K562 (cell line): ENCODE measurements around the gene VILL. TPM values are rescaled to one million over a fixed set of nuclear protein-coding genes. Genes with fewer than 3 reads are reported as not detected.

ENCODE experiments used
- ATAC-seq: fragments of 200-7000 bp; cut with Tn5 transposase; 3 replicates; pipeline ENCODE4 v1.9.1; 2020; ENCODE audit warnings: moderate library complexity
- BruUV-seq: library from RNA; stranded (reverse); fragments of 400-500 nt; replicated peaks from 2 replicates; lab custom pipeline; 2021; lab: Mats Ljungman, UMichigan
- CTCF ChIA-PET: fragments of 300-600 bp; formaldehyde crosslinking; extraction: SDS; loops from one replicate; lab custom pipeline; 2021; ENCODE audit warnings: low intra/inter-chr PET ratio; lab: Yijun Ruan, JAX
- POLR2A ChIA-PET: fragments of 300-600, 350-650 bp; sonication (Branson Sonifier 250); formaldehyde crosslinking; extraction: SDS; loops from one replicate; lab custom pipeline; 2021; ENCODE audit warnings: antibody characterized with exemption, inconsistent platforms; lab: Yijun Ruan, JAX
- DNase-seq, 4 experiments: peaks; one replicate each; pipeline versions ENCODE4 v3.0.0 to v3.0.0-alpha.2; 2011 to 2018; ENCODE audit warnings: low spot score in 3 of 4, mixed read lengths in 3 of 4; ENCODE audit errors: extremely low read depth in 1 of 4
- FAIRE-seq: peaks from 2 replicates; lab custom pipeline; 2011; peaks lifted over from hg19 to GRCh38; lab: Jason Lieb, UNC
- H2AFZ ChIP-seq: 2 replicates; pipeline ENCODE4 v1.6.0; 2011; ENCODE audit warnings: low read depth, low read length, control low read depth, inconsistent platforms
- H3K27ac ChIP-seq: fragments of 200-600 bp; 3 replicates; pipeline ENCODE4 v1.8.0; 2011; ENCODE audit warnings: low read depth, mild to moderate bottlenecking, control low read depth, inconsistent platforms, low read length, moderate library complexity, mixed read lengths; ENCODE audit errors: extremely low read depth
- H3K27me3 ChIP-seq, 2 experiments: fragments of 300-600 bp in 1 of 2; 2 replicates in 1 of 2; 3 replicates in 1 of 2; pipeline versions ENCODE4 v1.6.0 to v1.8.0; 2011; ENCODE audit warnings: inconsistent platforms in 2 of 2, low read length in 2 of 2, mild to moderate bottlenecking in 1 of 2, mixed read lengths in 1 of 2, moderate library complexity in 1 of 2; ENCODE audit not compliant: control insufficient read depth in 2 of 2, insufficient read depth in 2 of 2
- H3K36me3 ChIP-seq: fragments of 300-600 bp; 3 replicates; pipeline ENCODE4 v1.8.0; 2011; ENCODE audit warnings: mild to moderate bottlenecking, low read length, inconsistent platforms; ENCODE audit not compliant: control insufficient read depth, insufficient read depth
- H3K4me1 ChIP-seq, 2 experiments: fragments of 200-600 bp in 1 of 2; replicated peaks in 1 of 2; 2 replicates in 1 of 2; 3 replicates in 1 of 2; pipeline versions ENCODE4 v1.5.1 to v1.8.0; 2011; ENCODE audit warnings: inconsistent platforms in 2 of 2, low read length in 2 of 2, mild to moderate bottlenecking in 1 of 2, mixed read lengths in 1 of 2, moderate library complexity in 1 of 2; ENCODE audit not compliant: control insufficient read depth in 2 of 2, insufficient read depth in 2 of 2
- H3K4me2 ChIP-seq: 2 replicates; pipeline ENCODE4 v1.6.1; 2011; ENCODE audit warnings: low read length, control low read depth, inconsistent platforms, mixed read lengths; ENCODE audit not compliant: insufficient read depth
- H3K4me3 ChIP-seq: fragments of 200-600 bp; sonication (generic), shearing (Covaris generic); 2 replicates; pipeline ENCODE4 v1.5.1; 2016; ENCODE audit warnings: control low read depth, inconsistent platforms
- H3K79me2 ChIP-seq: fragments of 200-600 bp; 3 replicates; pipeline ENCODE4 v1.8.0; 2011; ENCODE audit warnings: low read length, inconsistent platforms; ENCODE audit not compliant: control insufficient read depth, insufficient read depth
- H3K9ac ChIP-seq, 2 experiments: 2 replicates each; pipeline versions ENCODE4 v1.6.0 to v1.6.1; 2011; ENCODE audit warnings: low read depth in 2 of 2, low read length in 2 of 2, control low read depth in 1 of 2, inconsistent platforms in 1 of 2, mild to moderate bottlenecking in 1 of 2, mixed read lengths in 1 of 2; ENCODE audit not compliant: insufficient read depth in 1 of 2
- H3K9me1 ChIP-seq: one replicate; pipeline ENCODE4 v1.6.0; 2011; ENCODE audit warnings: inconsistent platforms, mild to moderate bottlenecking, low read length, moderate library complexity; ENCODE audit not compliant: control insufficient read depth, insufficient read depth
- H3K9me3 ChIP-seq: replicated peaks from 2 replicates; pipeline ENCODE4 v1.5.1; 2011; ENCODE audit warnings: low read depth, low read length, inconsistent platforms; ENCODE audit not compliant: control insufficient read depth, insufficient read depth
- H4K20me1 ChIP-seq: replicated peaks from 2 replicates; pipeline ENCODE4 v1.6.1; 2011; ENCODE audit warnings: low read length, inconsistent platforms, mixed read lengths; ENCODE audit not compliant: control insufficient read depth, insufficient read depth
- ARNT ChIP-seq, 2 experiments: fragments of 450-650 bp; IDR thresholded peaks; 2 replicates each; pipeline ENCODE4 v1.6.1; 2016; ENCODE audit warnings: mild to moderate bottlenecking in 1 of 2
- BACH1 ChIP-seq: fragments of 200-800 bp; sonication (Bioruptor generic); IDR thresholded peaks from 2 replicates; pipeline ENCODE4 v1.6.1; 2016; ENCODE audit warnings: missing genetic modification characterization, missing compliant biosample characterization
- BHLHE40 ChIP-seq: IDR thresholded peaks from 2 replicates; pipeline ENCODE4 v1.6.1; 2011; ENCODE audit warnings: low read length, improper control_type of control experiment
- CBFB ChIP-seq: sonication (generic); formaldehyde crosslinking; IDR thresholded peaks from 2 replicates; pipeline ENCODE4 v1.4.0; 2020; ENCODE audit warnings: mild to moderate bottlenecking, missing genetic modification reagents
- HMGN3 ChIP-seq: IDR thresholded peaks from 2 replicates; pipeline ENCODE4 v1.6.1; 2011; ENCODE audit warnings: borderline replicate concordance, low read depth, mild to moderate bottlenecking, mixed read lengths, low read length; ENCODE audit not compliant: insufficient read length; ENCODE audit errors: extremely low read depth
- KDM5B ChIP-seq: fragments of 200-600 bp; sonication (generic); IDR thresholded peaks from 2 replicates; pipeline ENCODE4 v1.6.1; 2012; ENCODE audit warnings: low read depth, mild to moderate bottlenecking, moderate library complexity, low read length, control low read depth, inconsistent platforms; ENCODE audit not compliant: insufficient replicate concordance
- L3MBTL2 ChIP-seq: fragments of 450-650 bp; IDR thresholded peaks from 2 replicates; pipeline ENCODE4 v1.6.1; 2016; ENCODE audit warnings: mild to moderate bottlenecking, moderate library complexity
- MED1 ChIP-seq: sonication (generic); formaldehyde crosslinking; IDR thresholded peaks from 2 replicates; pipeline ENCODE4 v1.8.1; 2023; ENCODE audit warnings: missing genetic modification reagents, borderline replicate concordance
- NR0B1 ChIP-seq: fragments of 450-650 bp; IDR thresholded peaks from one replicate; pipeline ENCODE4 v1.6.1; 2018; ENCODE audit warnings: mild to moderate bottlenecking, moderate library complexity; ENCODE audit not compliant: partially characterized antibody
- SIN3B ChIP-seq: fragments of 450-650 bp; IDR thresholded peaks from 2 replicates; pipeline ENCODE4 v1.6.1; 2017; ENCODE audit warnings: low read depth, mild to moderate bottlenecking, moderate library complexity
- TFAM ChIP-seq: fragments of 250-450 bp; sonication (Bioruptor Pico); conservative IDR thresholded peaks from 2 replicates; pipeline ENCODE4 v1.5.0; 2021; ENCODE audit warnings: mild to moderate bottlenecking, moderate library complexity
- THAP7 ChIP-seq: fragments of 250-450 bp; sonication (Bioruptor Pico); IDR thresholded peaks from 2 replicates; pipeline ENCODE4 v1.5.0; 2021
- ZNF143 ChIP-seq: sonication (generic); formaldehyde crosslinking; IDR thresholded peaks from 2 replicates; pipeline ENCODE4 v1.9.0; 2022; ENCODE audit warnings: mild to moderate bottlenecking, missing genetic modification reagents
- ZZZ3 ChIP-seq: fragments of 450-650 bp; IDR thresholded peaks from 2 replicates; pipeline ENCODE4 v1.6.1; 2016; ENCODE audit warnings: antibody characterized with exemption, mild to moderate bottlenecking, moderate library complexity
- WGBS: fragments of 100-300 bp; shearing (Covaris generic); methylation state at CpG from one replicate; pipeline ENCODE4 v1.1.6; 2016; ENCODE audit warnings: low coverage, mixed read lengths; ENCODE audit not compliant: insufficient coverage; ENCODE audit errors: missing lambda C conversion rate; 5-methylcytosine and 5-hydroxymethylcytosine counted together
- in situ Hi-C: fragments of 300-500 bp; cut with MboI; formaldehyde crosslinking; loops from 4 replicates; pipeline ENCODE4 v1.15.0; 2018; ENCODE audit warnings: inconsistent platforms, mixed read lengths
- intact Hi-C: fragments of 100-400 bp; cut with micrococcal nuclease; formaldehyde crosslinking; loops from 2 replicates; pipeline ENCODE4 v1.14.2; 2022
- polyA plus RNA-seq, 8 experiments: library from polyadenylated mRNA; depleted of rRNA in 4 of 8; stranded (reverse) in 5 of 8; unstranded in 3 of 8; fragments of >200 nt; fragmentation: Nextera tagmentation in 2 of 8; fragmentation: Illumina TruSeq in 1 of 8; extraction: Ambion mirVana in 2 of 8; extraction: Trizol in 1 of 8; gene quantifications; 2 replicates each; pipeline versions ENCODE4 v1.2.1 to v1.2.3, GENCODE V29; 2011 to 2014; ENCODE audit warnings: inconsistent platforms in 1 of 8, missing spikeins in 1 of 8
- total RNA-seq, 7 experiments: library from RNA; depleted of rRNA in 6 of 7; stranded (reverse); fragments of >200 nt in 6 of 7; fragmentation: Illumina TruSeq in 2 of 7; extraction: Trizol in 2 of 7; gene quantifications; 2 replicates each; pipeline versions ENCODE4 v1.2.1 to v1.2.3, GENCODE V29; 2011 to 2021; ENCODE audit warnings: low replicate concordance in 1 of 7
- TF ChIP-seq, protein P1 (sequence below): fragments of 250-450 bp; sonication (Bioruptor Pico); IDR thresholded peaks from 2 replicates; pipeline ENCODE4 v1.4.0; 2020

VILL gene
- total and polyA plus RNA-seq, 9 of the 15 experiments (the other 6 are each of a cell fraction or from before 2014, with no cell fraction given) = 0.11 to 16.0 (median 8.8) TPM

DNA sequence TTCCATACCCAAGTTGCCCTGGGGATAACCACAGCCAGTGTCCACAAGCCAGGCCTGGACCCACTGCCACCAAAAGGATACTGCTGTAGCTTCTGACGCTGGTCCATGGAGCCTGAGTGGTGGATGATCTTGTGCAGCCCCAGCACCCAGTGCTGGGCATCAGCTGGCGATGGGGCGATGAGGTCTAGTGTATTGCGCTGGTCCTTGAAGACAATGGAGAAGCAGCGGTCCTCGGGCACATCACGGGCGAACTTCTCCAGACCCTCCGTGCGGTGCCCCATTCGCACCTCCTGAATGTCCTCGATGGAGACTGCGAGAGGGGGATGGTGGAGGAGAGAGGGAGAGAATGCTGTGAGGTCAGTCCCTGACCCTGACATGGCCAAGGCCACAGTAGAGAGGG, 25.8 kb downstream of the VILL start:
- peak overlapping the region; percentile 79; the same call in 2 of the 3 replicates for H3K27ac ChIP-seq
- BruUV-seq = no TSS peak
- H3K27me3 ChIP-seq = no peaks in the 10 kb centered on the region
- ATAC-seq = no peak
- no peak for DNase-seq
- in situ Hi-C loops = no loop called here
- H3K9me3 ChIP-seq = no peaks in the 10 kb centered on the region
- POLR2A ChIA-PET = interaction anchor here (0.6 to 1.2 kb wide), 2 partner anchors 13 to 401 kb away, joined by 3 read pairs; no protein-coding TSS in a partner anchor
- H3K4me1 ChIP-seq = peaks cover 51 to 55% of the 10 kb centered on the region in 2 experiments
- H4K20me1 ChIP-seq = peaks cover 3% of the 10 kb centered on the region; the same call in 1 of the 2 replicates
- 95% methylated on average over 9 of the region's 13 CpGs for WGBS
- peaks cover 69% of the 10 kb centered on the region for H3K79me2 ChIP-seq
- H3K9me1 ChIP-seq = peaks cover 6% of the 10 kb centered on the region
- CTCF ChIA-PET = no interaction called here
- peak overlapping the region; percentile 95 for H3K4me2 ChIP-seq
- H3K36me3 ChIP-seq = peaks cover 62% of the 10 kb centered on the region
- no peak for FAIRE-seq
- no peak overlapping the region; the same call in 1 of the 2 replicates for H3K4me3 ChIP-seq
- H2AFZ ChIP-seq = no peak overlapping the region
- H3K9ac ChIP-seq = peak overlapping the region; percentile 6 to 96; a peak in 3 of 4 replicates
- intact Hi-C loops = no loop called here
- TF ChIP-seq ARNT (IDR thresholded peaks at IDR 0.05) (no peak), NR0B1 (no peak), CBFB (no peak), TFAM (CRISPR knock-in tag) (no peak), KDM5B (no peak), BHLHE40 (no peak), HMGN3 (no peak), THAP7 (no peak), BACH1 (tag) (no peak), ZZZ3 (no peak), SIN3B (no peak), MED1 (CRISPR knock-in tag) (no peak), ZNF143 (CRISPR knock-in tag) (no peak), L3MBTL2 (no peak)
- TF ChIP-seq, protein P1, sequence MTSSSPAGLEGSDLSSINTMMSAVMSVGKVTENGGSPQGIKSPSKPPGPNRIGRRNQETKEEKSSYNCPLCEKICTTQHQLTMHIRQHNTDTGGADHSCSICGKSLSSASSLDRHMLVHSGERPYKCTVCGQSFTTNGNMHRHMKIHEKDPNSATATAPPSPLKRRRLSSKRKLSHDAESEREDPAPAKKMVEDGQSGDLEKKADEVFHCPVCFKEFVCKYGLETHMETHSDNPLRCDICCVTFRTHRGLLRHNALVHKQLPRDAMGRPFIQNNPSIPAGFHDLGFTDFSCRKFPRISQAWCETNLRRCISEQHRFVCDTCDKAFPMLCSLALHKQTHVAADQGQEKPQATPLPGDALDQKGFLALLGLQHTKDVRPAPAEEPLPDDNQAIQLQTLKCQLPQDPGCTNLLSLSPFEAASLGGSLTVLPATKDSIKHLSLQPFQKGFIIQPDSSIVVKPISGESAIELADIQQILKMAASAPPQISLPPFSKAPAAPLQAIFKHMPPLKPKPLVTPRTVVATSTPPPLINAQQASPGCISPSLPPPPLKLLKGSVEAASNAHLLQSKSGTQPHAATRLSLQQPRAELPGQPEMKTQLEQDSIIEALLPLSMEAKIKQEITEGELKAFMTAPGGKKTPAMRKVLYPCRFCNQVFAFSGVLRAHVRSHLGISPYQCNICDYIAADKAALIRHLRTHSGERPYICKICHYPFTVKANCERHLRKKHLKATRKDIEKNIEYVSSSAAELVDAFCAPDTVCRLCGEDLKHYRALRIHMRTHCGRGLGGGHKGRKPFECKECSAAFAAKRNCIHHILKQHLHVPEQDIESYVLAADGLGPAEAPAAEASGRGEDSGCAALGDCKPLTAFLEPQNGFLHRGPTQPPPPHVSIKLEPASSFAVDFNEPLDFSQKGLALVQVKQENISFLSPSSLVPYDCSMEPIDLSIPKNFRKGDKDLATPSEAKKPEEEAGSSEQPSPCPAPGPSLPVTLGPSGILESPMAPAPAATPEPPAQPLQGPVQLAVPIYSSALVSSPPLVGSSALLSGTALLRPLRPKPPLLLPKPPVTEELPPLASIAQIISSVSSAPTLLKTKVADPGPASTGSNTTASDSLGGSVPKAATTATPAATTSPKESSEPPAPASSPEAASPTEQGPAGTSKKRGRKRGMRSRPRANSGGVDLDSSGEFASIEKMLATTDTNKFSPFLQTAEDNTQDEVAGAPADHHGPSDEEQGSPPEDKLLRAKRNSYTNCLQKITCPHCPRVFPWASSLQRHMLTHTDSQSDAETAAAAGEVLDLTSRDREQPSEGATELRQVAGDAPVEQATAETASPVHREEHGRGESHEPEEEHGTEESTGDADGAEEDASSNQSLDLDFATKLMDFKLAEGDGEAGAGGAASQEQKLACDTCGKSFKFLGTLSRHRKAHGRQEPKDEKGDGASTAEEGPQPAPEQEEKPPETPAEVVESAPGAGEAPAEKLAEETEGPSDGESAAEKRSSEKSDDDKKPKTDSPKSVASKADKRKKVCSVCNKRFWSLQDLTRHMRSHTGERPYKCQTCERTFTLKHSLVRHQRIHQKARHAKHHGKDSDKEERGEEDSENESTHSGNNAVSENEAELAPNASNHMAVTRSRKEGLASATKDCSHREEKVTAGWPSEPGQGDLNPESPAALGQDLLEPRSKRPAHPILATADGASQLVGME = no peak
